Lung (tissue), 12 donors: ENCODE results near the gene FRMD5. TPM values are rescaled to one million over a fixed set of nuclear protein-coding genes. Genes with fewer than 3 reads are reported as not detected.

Source experiments
- ATAC-seq: fragments of 200-7000 bp; cut with Tn5 transposase; one replicate; pipeline ENCODE4 v1.9.1; 2020; ENCODE audit warnings: moderate number of reproducible peaks; ENCODE audit not compliant: insufficient read depth, low FRiP score
- DNase-seq, 3 donors: peaks; one replicate each; pipeline ENCODE4 v3.0.0-alpha.2; 2013 to 2017
- H3K27ac ChIP-seq, 2 donors: one replicate each; pipeline ENCODE4 v1.5.1; 2013; ENCODE audit warnings: mild to moderate bottlenecking in 2 of 2, moderate library complexity in 2 of 2, control low read depth in 1 of 2, inconsistent platforms in 1 of 2, low read depth in 1 of 2, low read length in 1 of 2
- H3K27me3 ChIP-seq, 3 donors: one replicate each; pipeline ENCODE4 v1.5.1; 2013; ENCODE audit warnings: low read length in 2 of 3; ENCODE audit not compliant: control insufficient read depth in 3 of 3, insufficient read depth in 3 of 3
- H3K36me3 ChIP-seq, 4 donors: one replicate each; pipeline ENCODE4 v1.5.1; 2013; ENCODE audit warnings: low read length in 4 of 4, mild to moderate bottlenecking in 1 of 4, moderate library complexity in 1 of 4; ENCODE audit not compliant: control insufficient read depth in 4 of 4, insufficient read depth in 4 of 4
- H3K4me1 ChIP-seq, 5 donors: one replicate each; pipeline ENCODE4 v1.5.1; 2013; ENCODE audit warnings: low read length in 5 of 5, mild to moderate bottlenecking in 2 of 5, moderate library complexity in 1 of 5; ENCODE audit not compliant: control insufficient read depth in 5 of 5, insufficient read depth in 5 of 5
- H3K4me3 ChIP-seq: one replicate; pipeline ENCODE4 v1.5.1; 2013; ENCODE audit warnings: mild to moderate bottlenecking, control low read depth, moderate library complexity
- H3K9ac ChIP-seq, 2 donors: one replicate each; pipeline ENCODE4 v1.5.1; 2013; ENCODE audit warnings: low read length in 2 of 2, control low read depth in 1 of 2; ENCODE audit not compliant: insufficient read depth in 1 of 2
- H3K9me3 ChIP-seq, 4 donors: one replicate each; pipeline ENCODE4 v1.5.1; 2013; ENCODE audit warnings: low read length in 3 of 4, mild to moderate bottlenecking in 1 of 4, moderate library complexity in 1 of 4; ENCODE audit not compliant: control insufficient read depth in 4 of 4, insufficient read depth in 3 of 4
- WGBS, 2 donors: extraction: QIAGEN DNeasy Blood & Tissue Kit; methylation state at CpG; one replicate each; pipeline ENCODE4 v1.1.7; 2013; 5-methylcytosine and 5-hydroxymethylcytosine counted together
- polyA plus RNA-seq, 2 donors: library from polyadenylated mRNA; stranded (reverse); fragments of 200-250 nt; gene quantifications; one replicate each; pipeline ENCODE4 v1.2.1, GENCODE V29; 2013
- total RNA-seq, 2 donors: library from RNA; depleted of rRNA in 1 of 2; stranded (reverse); fragments of >200 nt in 1 of 2; gene quantifications; one replicate each; pipeline ENCODE4 v1.2.1, GENCODE V29; 2014 to 2021
- TF ChIP-seq, protein P1 (sequence below): IDR thresholded peaks from 2 replicates; pipeline ENCODE4 v1.5.1; 2012; ENCODE audit warnings: mild to moderate bottlenecking; ENCODE audit errors: control extremely low read depth, extremely low read depth
- donor health status: control.
- donor health status: control.
- donor health status: Bipolar disorder and iron deficiency.
- donor health status: healthy.
- donor health status: DM: yes; HTN: yes; CAD: no.

FRMD5 gene
- total and polyA plus RNA-seq, 4 donors: 0.10 to 1.1 (median 0.67) TPM

DNA sequence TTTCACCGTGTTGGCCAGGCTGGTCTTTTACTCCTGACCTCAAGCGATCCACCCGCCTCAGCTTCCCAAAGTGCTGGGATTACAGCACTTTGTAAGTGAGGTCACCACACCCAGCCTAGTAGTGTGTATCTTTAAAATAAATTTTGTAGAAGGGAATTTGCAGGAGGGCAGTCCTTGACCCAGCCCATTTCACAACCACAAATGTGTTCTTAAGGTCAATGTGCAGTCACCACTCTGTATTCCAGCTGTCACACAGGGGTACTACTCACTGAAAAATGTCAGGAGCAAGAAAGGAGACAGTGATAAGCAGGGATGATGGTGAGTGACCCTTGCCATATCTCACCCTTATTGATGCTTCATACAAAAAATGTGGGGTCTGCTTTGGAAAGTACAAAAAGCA lies 98.5 kb downstream of the FRMD5 start:
- Histone ChIP-seq H3K4me3 (no peak overlapping the region), H3K4me1 (peaks cover 0 to 5% (median 0%) of the 10 kb centered on the region in 5 donors), H3K27ac (no peak overlapping the region), H3K36me3 (no peaks in the 10 kb centered on the region), H3K9me3 (no peaks in the 10 kb centered on the region), H3K9ac (no peak overlapping the region), H3K27me3 (no peaks in the 10 kb centered on the region)
- TF ChIP-seq, protein P1, sequence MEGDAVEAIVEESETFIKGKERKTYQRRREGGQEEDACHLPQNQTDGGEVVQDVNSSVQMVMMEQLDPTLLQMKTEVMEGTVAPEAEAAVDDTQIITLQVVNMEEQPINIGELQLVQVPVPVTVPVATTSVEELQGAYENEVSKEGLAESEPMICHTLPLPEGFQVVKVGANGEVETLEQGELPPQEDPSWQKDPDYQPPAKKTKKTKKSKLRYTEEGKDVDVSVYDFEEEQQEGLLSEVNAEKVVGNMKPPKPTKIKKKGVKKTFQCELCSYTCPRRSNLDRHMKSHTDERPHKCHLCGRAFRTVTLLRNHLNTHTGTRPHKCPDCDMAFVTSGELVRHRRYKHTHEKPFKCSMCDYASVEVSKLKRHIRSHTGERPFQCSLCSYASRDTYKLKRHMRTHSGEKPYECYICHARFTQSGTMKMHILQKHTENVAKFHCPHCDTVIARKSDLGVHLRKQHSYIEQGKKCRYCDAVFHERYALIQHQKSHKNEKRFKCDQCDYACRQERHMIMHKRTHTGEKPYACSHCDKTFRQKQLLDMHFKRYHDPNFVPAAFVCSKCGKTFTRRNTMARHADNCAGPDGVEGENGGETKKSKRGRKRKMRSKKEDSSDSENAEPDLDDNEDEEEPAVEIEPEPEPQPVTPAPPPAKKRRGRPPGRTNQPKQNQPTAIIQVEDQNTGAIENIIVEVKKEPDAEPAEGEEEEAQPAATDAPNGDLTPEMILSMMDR: no peak
- ATAC-seq (no peak), DNase-seq (no peak)
- 91 to 96% methylated on average over 3 of the region's 3 CpGs for WGBS, 2 donors

DNA sequence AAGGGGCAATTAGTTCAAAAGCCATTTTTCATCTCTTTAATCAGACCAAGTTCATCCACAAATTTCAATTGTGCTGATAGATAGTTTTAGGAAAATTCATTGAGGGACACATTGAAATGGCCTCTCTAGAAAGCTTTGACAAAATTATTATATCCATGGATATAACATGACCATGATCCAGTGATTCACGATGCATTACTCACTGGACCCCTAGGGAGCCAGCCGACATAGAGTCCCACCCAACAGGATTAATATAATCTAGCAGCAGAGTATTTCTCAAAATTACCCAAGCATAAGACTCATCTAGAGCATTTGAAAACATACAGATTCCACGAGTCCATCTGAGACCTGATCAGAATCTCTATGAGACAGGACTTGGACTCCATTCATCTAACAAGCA lies 100.3 kb downstream of the FRMD5 start:
- ATAC-seq (no peak), DNase-seq (no peak)
- H3K27me3 ChIP-seq: no peaks in the 10 kb centered on the region
- no peak overlapping the region for H3K27ac ChIP-seq
- WGBS, 2 donors: 85 to 95% methylated on average over 3 of the region's 3 CpGs
- H3K9ac ChIP-seq: no peak overlapping the region
- H3K36me3 ChIP-seq: no peaks in the 10 kb centered on the region
- peaks cover 0 to 5% (median 0%) of the 10 kb centered on the region in 5 donors for H3K4me1 ChIP-seq
- TF ChIP-seq, protein P1: no peak
- no peaks in the 10 kb centered on the region for H3K9me3 ChIP-seq
- H3K4me3 ChIP-seq: no peak overlapping the region

DNA sequence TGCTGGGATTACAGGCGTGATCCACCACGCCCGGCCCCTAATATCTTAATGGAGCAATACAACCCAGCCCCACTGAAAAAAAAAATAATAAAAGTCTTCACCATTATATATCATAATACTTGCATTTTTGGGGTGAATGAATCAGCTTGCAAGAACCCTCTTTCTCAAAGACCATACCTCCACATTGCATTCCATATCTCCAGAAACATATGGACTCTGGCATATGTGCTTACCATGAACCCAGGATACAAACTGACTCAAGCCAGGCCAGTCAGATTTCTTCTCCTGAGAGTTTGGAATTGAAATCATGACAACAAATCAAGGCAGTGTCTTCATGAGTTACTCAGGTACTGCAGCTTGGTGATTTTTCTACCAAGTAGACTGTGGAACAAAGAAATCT lies 101.2 kb downstream of the FRMD5 start:
- Histone ChIP-seq H3K9me3 (no peaks in the 10 kb centered on the region), H3K27me3 (no peaks in the 10 kb centered on the region), H3K36me3 (no peaks in the 10 kb centered on the region), H3K27ac (no peak overlapping the region), H3K4me1 (peaks cover 0 to 5% (median 0%) of the 10 kb centered on the region in 5 donors), H3K4me3 (no peak overlapping the region), H3K9ac (no peak overlapping the region)
- TF ChIP-seq, protein P1: no peak
- no peak for ATAC-seq
- WGBS, 2 donors: 97 to 98% methylated on average over 3 of the region's 3 CpGs
- DNase-seq: no peak

DNA sequence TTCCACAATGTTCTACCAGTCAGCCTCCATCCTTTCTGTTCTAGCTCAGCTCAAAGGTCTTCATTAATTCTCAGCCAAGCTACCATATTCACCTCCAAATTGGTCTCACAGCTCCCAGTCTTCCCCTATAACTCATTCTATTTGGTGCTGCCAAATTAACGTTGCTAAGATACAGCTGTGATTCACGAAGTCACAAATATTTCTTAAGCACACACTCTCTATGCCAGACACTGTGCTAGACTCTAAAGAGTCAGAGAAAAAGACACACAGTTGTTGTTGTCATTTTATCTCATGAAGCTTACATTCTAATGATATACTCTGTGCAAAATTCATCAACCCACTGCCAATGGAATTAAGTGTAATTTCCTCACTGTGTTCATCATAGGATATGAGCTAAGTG lies 102.8 kb downstream of the FRMD5 start:
- peak in 1 of 3 donors; percentile 3 for DNase-seq
- H3K9me3 ChIP-seq: no peaks in the 10 kb centered on the region
- no peak overlapping the region for H3K27ac ChIP-seq
- 51 to 74% methylated on average over 2 of the region's 2 CpGs for WGBS, 2 donors
- no peaks in the 10 kb centered on the region for H3K27me3 ChIP-seq
- no peak overlapping the region for H3K9ac ChIP-seq
- no peaks in the 10 kb centered on the region for H3K36me3 ChIP-seq
- TF ChIP-seq, protein P1: no peak
- no peak for ATAC-seq
- H3K4me1 ChIP-seq: peaks cover 0 to 5% (median 0%) of the 10 kb centered on the region in 5 donors
- H3K4me3 ChIP-seq: no peak overlapping the region
